Measurements from ENCODE around the gene TUBE1. TPM values are rescaled to one million over a fixed set of nuclear protein-coding genes. Genes with fewer than 3 reads are reported as not detected.
"Not testable (repeated sequence)": the region's sequence is repeated elsewhere in the genome, so short reads cannot be mapped to it uniquely, and the experiment has no call there.

Gene TUBE1
- total RNA-seq, 1 experiment from 2014 or later = 42.5 TPM

- CTCF ChIA-PET; H3K79me2 ChIP-seq (ENCODE audit: insufficient read depth, low read length); ATAC-seq; intact Hi-C loops (cut with micrococcal nuclease); H3K9me3 ChIP-seq (ENCODE audit: control insufficient read depth in 1 of 2, insufficient read depth in 1 of 2, low read depth in 1 of 2, low read length in 2 of 2); RAD21 ChIA-PET (ENCODE audit: low non-redundant PET in 1 of 2, low total read pairs in 2 of 2, uncharacterized antibody in 2 of 2, unreplicated experiment in 2 of 2); H3K27ac ChIP-seq (ENCODE audit: low read depth, low read length); H2AFZ ChIP-seq (ENCODE audit: low read depth, low read length, poor library complexity, severe bottlenecking); H3K4me2 ChIP-seq (ENCODE audit: low read length); H3K9ac ChIP-seq (ENCODE audit: low read length); H3K4me1 ChIP-seq (ENCODE audit: control insufficient read depth in 1 of 2, insufficient read depth in 2 of 2, low read length in 2 of 2); DNase-seq (ENCODE audit: low read depth, low spot score); H3K4me3 ChIP-seq (replicated peaks in 1 of 2; ENCODE audit: low read depth in 1 of 2, low read length in 2 of 2); BruUV-seq (replicated peaks); POLR2A ChIA-PET; H4K20me1 ChIP-seq (ENCODE audit: insufficient read depth); H3K9me2 ChIP-seq (ENCODE audit: insufficient read depth); H3K36me3 ChIP-seq (ENCODE audit: control insufficient read depth in 1 of 2, insufficient read depth in 2 of 2, low read length in 2 of 2); H3K27me3 ChIP-seq (ENCODE audit: insufficient read depth, low read length): not testable (repeated sequence)
Measured at GRCh38 chr6:112047523-112047922, 39.8 kb downstream of the TUBE1 start.

GRCh38 chr6:112044856-112045255 lies 42.4 kb downstream of the TUBE1 start:
- H4K20me1 ChIP-seq (ENCODE audit: insufficient read depth) = no peaks in the 10 kb centered on the region
- RAD21 ChIA-PET (ENCODE audit: low non-redundant PET in 1 of 2, low total read pairs in 2 of 2, uncharacterized antibody in 2 of 2, unreplicated experiment in 2 of 2) = no interaction called here
- H3K36me3 ChIP-seq (ENCODE audit: control insufficient read depth in 1 of 2, insufficient read depth in 2 of 2, low read length in 2 of 2) = no peaks in the 10 kb centered on the region
- no peaks in the 10 kb centered on the region for H3K27me3 ChIP-seq (ENCODE audit: insufficient read depth, low read length)
- no peaks in the 10 kb centered on the region for H3K9me3 ChIP-seq (ENCODE audit: control insufficient read depth in 1 of 2, insufficient read depth in 1 of 2, low read depth in 1 of 2, low read length in 2 of 2)
- H3K79me2 ChIP-seq (ENCODE audit: insufficient read depth, low read length) = no peaks in the 10 kb centered on the region
- intact Hi-C loops (cut with micrococcal nuclease) = loop anchor here (5.0 kb wide), 1 partner anchor 48 kb away; no protein-coding TSS in a partner anchor
- DNase-seq (ENCODE audit: low read depth, low spot score) = no peak
- 0 out of 4 replicates have a peak, but pooled peaks cover 0 to 4% of the 10 kb centered on the region in 2 experiments for H3K4me1 ChIP-seq (ENCODE audit: control insufficient read depth in 1 of 2, insufficient read depth in 2 of 2, low read length in 2 of 2)
- no peak overlapping the region for H3K4me2 ChIP-seq (ENCODE audit: low read length)
- no peaks in the 10 kb centered on the region for H3K9me2 ChIP-seq (ENCODE audit: insufficient read depth)
- CTCF ChIA-PET = no interaction called here
- H3K27ac ChIP-seq (ENCODE audit: low read depth, low read length) = no peak overlapping the region
- no TSS peak for BruUV-seq (replicated peaks)
- H3K9ac ChIP-seq (ENCODE audit: low read length) = no peak overlapping the region
- H2AFZ ChIP-seq (ENCODE audit: low read depth, low read length, poor library complexity, severe bottlenecking) = no peak overlapping the region
- TF ChIP-seq EGR1 (IDR thresholded peaks at IDR 0.05; ENCODE audit: low read depth) (no peak), ZFX (IDR thresholded peaks at IDR 0.05) (no peak), FOSL1 (IDR thresholded peaks at IDR 0.05; ENCODE audit: low read depth) (no peak)
- no peak overlapping the region for H3K4me3 ChIP-seq (replicated peaks in 1 of 2; ENCODE audit: low read depth in 1 of 2, low read length in 2 of 2)
- no peak for ATAC-seq
- POLR2A ChIA-PET = no interaction called here

- Histone ChIP-seq H3K27me3 (ENCODE audit: insufficient read depth, low read length) (no peaks in the 10 kb centered on the region), H3K4me2 (ENCODE audit: low read length) (peak overlapping the region; percentile 86; the same call in 1 of the 2 replicates), H3K4me3 (replicated peaks in 1 of 2; ENCODE audit: low read depth in 1 of 2, low read length in 2 of 2) (no peak overlapping the region), H3K9ac (ENCODE audit: low read length) (no peak overlapping the region), H4K20me1 (ENCODE audit: insufficient read depth) (no peaks in the 10 kb centered on the region), H3K9me2 (ENCODE audit: insufficient read depth) (no peaks in the 10 kb centered on the region), H3K4me1 (ENCODE audit: control insufficient read depth in 1 of 2, insufficient read depth in 2 of 2, low read length in 2 of 2) (0 out of 4 replicates have a peak, but pooled peaks cover 0 to 4% of the 10 kb centered on the region in 2 experiments), H3K27ac (ENCODE audit: low read depth, low read length) (no peak overlapping the region), H2AFZ (ENCODE audit: low read depth, low read length, poor library complexity, severe bottlenecking) (no peak overlapping the region), H3K36me3 (ENCODE audit: control insufficient read depth in 1 of 2, insufficient read depth in 2 of 2, low read length in 2 of 2) (no peaks in the 10 kb centered on the region), H3K79me2 (ENCODE audit: insufficient read depth, low read length) (no peaks in the 10 kb centered on the region), H3K9me3 (ENCODE audit: control insufficient read depth in 1 of 2, insufficient read depth in 1 of 2, low read depth in 1 of 2, low read length in 2 of 2) (no peaks in the 10 kb centered on the region)
- intact Hi-C loops (cut with micrococcal nuclease) = loop anchor here (5.0 kb wide), 1 partner anchor 47 kb away; no protein-coding TSS in a partner anchor
- ATAC-seq = no peak
- ChIA-PET POLR2A (no interaction called here), RAD21 (ENCODE audit: low non-redundant PET in 1 of 2, low total read pairs in 2 of 2, uncharacterized antibody in 2 of 2, unreplicated experiment in 2 of 2) (no interaction called here), CTCF (no interaction called here)
- no TSS peak for BruUV-seq (replicated peaks)
- no peak for DNase-seq (ENCODE audit: low read depth, low spot score)
- TF ChIP-seq JUND (IDR thresholded peaks at IDR 0.05) (no peak), RAD21 (IDR thresholded peaks at IDR 0.05; ENCODE audit: low read depth) (no peak), SIN3A (IDR thresholded peaks at IDR 0.05; ENCODE audit: low read depth) (no peak), ZFX (IDR thresholded peaks at IDR 0.05) (no peak), ZNF274 (IDR thresholded peaks at IDR 0.05; ENCODE audit: low read depth, low read length) (no peak), POLR2A (IDR thresholded peaks at IDR 0.05; ENCODE audit: borderline replicate concordance, extremely low read depth, insufficient read depth, insufficient read length) (no peak), FOSL1 (IDR thresholded peaks at IDR 0.05; ENCODE audit: low read depth) (no peak), ELF1 (IDR thresholded peaks at IDR 0.05; ENCODE audit: borderline replicate concordance, low read depth) (no peak), EGR1 (IDR thresholded peaks at IDR 0.05; ENCODE audit: low read depth) (no peak), CEBPB (IDR thresholded peaks at IDR 0.05; ENCODE audit: low read depth) (no peak), CTCF (IDR thresholded peaks at IDR 0.05 in 2 of 3, conservative IDR thresholded peaks at IDR 0.05 in 1 of 3; ENCODE audit: borderline replicate concordance in 1 of 3, insufficient read depth in 1 of 3, low read depth in 2 of 3, low read length in 2 of 3) (no peak), POLR2AphosphoS5 (IDR thresholded peaks at IDR 0.05; ENCODE audit: low read depth, low read length) (no peak), YY1 (IDR thresholded peaks at IDR 0.05; ENCODE audit: extremely low read depth, insufficient replicate concordance, low read depth, low read length) (no peak), TCF7L2 (IDR thresholded peaks at IDR 0.05; ENCODE audit: borderline replicate concordance, extremely low read depth, insufficient read depth, insufficient read length) (no peak)
Measured at GRCh38 chr6:112044196-112044595, 43.1 kb downstream of the TUBE1 start.

All from HCT116 (cell line).